Left ventricle myocardium superior (tissue), 1 donor: ENCODE measurements around the gene POMT2. TPM values are rescaled to one million over a fixed set of nuclear protein-coding genes. Genes with fewer than 3 reads are reported as not detected.

Source experiments
- ATAC-seq: fragments of 200-7000 bp; cut with Tn5 transposase; one replicate; pipeline ENCODE4 v1.9.1; 2020; ENCODE audit warnings: mild to moderate bottlenecking, moderate library complexity
- DNase-seq: peaks from one replicate; pipeline ENCODE4 v3.0.0-alpha.2; 2020
- intact Hi-C: fragments of 100-400 bp; cut with micrococcal nuclease; formaldehyde crosslinking; loops from one replicate; pipeline ENCODE4 v1.11.0; 2022
- total RNA-seq: library from RNA; stranded (reverse); fragmentation: NEBNext Ultra II Directional; extraction: Animal tissue kit (Norgen Biotek cat#: 25700); gene quantifications from one replicate; pipeline ENCODE4 v1.2.1, GENCODE V29; 2021
- donor health status: DM: no; HTN: yes; CAD: no; lungs with severe emphysema.

POMT2 gene
- total RNA-seq, 1 donor from 2014 or later, result 17.5 TPM

DNA sequence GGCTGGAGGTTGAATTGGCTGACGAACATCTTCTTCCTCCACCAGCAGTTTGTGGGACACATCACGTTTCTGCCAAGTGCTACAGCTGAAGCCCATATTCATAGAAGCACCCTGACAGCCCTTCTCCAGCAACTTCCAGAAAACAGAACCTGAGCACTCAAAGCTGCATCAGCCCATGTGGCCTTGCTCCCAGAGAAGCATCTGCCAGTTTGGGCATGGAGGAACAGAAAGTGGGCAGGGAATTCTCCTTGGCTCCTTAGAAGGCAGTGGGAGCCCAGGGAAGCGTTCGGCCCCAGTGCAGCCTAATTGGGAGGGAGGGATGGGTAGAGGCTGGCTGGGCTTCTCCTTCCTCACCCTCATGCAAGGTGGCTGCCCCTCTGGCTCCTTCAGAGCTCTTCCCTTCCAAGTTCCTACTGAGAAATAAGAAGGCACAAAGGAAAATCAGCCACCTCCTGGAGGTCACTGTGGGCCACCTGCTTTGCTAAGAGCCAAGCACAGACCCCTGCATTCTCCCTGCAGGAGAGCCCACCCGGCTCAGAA lies 45.6 kb downstream of the POMT2 start:
- intact Hi-C loops, result no loop called here
- no peak for DNase-seq
- ATAC-seq, result no peak

- DNase-seq (no peak), ATAC-seq (no peak)
- intact Hi-C loops, result no loop called here
Observed at GRCh38 chr14:77273796-77274195, 46.9 kb downstream of the POMT2 start.

GRCh38 chr14:77272261-77272660 lies 48.4 kb downstream of the POMT2 start:
- ATAC-seq (no peak), DNase-seq (no peak)
- intact Hi-C loops, result no loop called here

DNA sequence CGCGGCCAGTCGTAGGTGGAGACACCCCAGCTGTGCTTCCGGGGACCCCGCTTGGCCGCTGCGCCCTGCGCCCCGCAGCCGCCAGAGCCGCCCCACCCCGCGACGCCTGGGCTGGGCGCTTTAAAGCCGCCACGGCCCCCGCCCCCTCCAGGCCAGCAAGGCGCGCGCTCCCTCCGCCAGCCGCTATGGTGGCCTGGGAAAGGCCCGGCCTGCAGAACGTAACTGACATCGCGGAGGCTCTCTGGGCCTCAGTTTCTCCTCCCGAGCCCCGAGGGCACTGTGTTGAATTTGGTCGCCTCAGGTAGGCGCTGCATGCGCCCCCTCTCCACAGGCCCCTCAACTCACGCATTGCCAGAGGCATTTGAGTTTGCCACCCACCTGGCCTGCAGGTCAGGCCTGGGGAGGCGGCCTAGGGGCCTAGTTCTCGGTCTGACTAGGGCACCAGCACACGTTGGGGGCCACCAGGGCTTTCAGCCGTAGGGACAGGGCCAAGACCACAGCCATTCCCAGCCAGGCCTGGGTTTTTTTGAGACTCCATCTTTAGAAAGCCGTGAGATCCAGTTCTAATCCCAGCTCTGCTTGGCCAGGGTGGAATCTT lies 49.5 kb downstream of the POMT2 start, which contains the start of gene NGB:
TSS of gene NGB (minus strand) at position 94 of the 598 bp plus-strand sequence. CDS start 269 bp downstream, outside the sequence.
- no peak for DNase-seq
- intact Hi-C loops, result no loop called here

DNA sequence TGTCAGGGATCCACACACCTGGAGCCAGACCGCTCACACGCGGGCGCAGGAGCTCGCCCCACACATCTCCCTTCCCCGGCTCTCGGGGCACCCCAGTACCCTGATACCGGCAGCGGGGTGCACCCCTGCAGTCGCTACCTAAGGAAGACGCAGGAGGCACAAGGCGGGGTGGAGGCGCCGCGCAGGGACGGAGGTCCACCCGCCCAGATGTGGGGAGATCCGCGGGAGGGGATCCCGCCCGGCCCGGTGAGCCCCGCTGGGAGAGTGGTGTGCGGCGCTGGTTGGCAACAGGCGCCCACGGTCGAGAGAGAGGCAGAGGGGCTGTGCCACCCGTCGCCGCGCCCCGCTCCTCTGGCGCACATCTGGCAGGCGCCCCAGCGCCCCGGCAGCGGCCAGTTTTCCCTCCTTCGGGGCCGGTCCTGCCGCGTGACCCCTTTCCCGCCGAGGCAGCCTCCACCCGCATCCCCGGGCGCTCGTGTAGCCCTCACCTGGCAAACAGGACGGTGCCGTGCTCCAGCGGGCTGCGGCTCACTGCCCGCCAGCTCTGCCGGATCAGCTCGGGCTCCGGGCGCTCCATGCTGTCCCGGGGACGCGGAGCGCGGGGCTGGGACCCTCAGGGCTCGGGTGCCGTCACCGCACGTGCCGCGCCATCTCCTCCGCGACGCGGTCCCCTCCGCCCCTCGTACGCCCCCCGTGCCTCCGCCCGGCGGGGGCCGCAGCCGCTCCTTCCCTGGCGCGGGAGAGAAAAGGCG lies 50.1 kb downstream of the POMT2 start:
- ATAC-seq (no peak), DNase-seq (no peak)
- intact Hi-C loops, result no loop called here

More for the DNA sequence above, 49.5 kb downstream of the POMT2 start, which contains the start of gene NGB:
- no peak for ATAC-seq

GRCh38 chr14:77268989-77269600 lies 51.6 kb downstream of the POMT2 start:
- ATAC-seq (no peak), DNase-seq (no peak)
- intact Hi-C loops, result no loop called here

DNA sequence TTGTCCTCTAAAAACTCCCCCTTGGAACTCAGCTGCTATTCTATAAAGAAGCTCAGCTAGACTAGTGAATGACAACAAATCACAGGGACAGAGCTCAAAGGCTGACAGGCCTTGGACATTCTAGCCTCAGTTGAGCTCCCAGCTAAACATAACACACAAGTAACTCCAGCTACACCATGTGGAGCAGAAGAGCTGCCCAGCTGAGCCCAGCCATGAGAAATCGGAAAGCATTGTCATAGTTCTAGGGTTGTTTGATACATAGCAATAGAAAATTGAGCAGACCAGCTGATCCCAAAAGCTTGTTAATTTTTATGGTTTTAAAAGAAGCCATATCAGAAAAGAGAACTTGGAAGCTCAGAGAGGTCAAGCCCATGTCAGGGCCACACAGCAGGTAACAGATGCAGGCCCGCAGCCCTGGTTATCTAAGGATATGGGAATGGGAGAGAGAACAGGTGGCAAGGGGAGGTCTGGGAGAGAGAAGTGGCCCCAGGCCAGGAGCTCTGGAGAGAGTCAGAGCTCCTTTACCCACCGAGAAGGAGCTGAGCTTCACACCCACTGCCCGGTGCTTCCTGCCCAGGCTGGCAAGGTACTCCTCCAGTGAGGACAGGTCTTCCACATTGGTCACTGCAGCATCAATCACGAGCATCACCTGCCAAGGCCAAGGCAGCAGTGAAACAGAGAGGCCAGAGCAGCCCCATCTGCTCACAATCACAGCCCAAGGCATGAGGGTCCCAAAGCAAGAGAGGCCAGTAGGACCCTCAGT lies 52.6 kb downstream of the POMT2 start:
- DNase-seq, result no peak
- no peak for ATAC-seq
- intact Hi-C loops, result no loop called here

DNA sequence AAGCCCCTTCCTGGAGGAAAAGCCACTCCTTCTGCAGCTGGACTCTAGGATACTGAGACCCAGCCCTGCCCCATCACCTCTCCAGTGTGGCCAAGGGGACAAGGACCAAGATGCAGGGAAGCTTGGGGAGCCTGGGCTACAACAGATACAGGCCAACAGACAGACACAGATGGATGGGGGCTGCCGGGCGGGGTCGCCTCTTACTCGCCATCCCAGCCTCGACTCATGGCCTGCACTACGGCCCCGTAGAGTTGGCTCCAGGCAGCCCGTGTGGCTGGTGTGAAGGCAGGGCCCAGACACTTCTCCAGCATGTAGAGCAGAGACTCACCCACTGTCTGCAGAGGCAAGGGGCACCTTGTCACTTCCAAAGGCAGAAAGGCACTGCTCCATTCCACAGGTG lies 54.3 kb downstream of the POMT2 start:
- DNase-seq (no peak), ATAC-seq (no peak)
- intact Hi-C loops, result no loop called here

DNA sequence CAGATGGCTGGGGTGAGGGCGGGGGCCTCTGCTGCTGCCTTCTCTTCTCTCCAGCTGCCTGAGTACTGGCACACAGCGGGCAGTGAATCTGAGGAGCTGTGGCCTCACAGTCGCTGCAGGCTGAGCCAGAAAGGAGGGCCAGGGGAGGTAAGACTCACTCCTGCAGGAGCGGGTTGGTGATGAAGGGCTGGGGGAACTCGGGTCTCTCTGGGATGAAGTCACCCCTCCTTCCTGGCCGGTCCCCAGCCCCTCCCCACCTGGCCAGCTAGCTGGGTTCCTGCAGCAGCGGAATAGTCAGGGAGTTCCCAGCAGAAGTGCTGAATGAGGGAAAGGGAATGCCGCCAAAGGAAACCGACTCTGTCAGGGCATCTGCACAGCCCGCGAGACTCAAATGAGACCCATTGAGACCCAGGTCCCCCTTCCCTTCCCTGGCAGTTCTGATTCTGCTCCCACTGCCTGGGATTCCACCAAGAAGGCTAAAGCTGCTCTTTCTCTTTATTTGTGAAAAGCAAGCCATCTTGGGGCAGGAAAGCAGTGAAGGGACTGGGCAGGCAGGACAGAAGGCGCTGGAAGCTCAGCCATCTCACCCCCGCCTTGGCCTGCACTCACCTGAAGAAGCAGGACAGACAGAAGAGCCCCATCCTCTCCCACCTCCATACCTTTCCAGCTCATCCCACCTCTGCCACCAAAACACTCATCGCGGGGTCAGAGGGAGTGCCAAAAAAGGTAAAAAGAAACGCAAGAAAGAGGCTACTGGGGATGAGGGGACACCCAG lies 54.9 kb downstream of the POMT2 start:
- ATAC-seq, result no peak
- no peak for DNase-seq
- intact Hi-C loops, result no loop called here

GRCh38 chr14:77265187-77265515 lies 55.5 kb downstream of the POMT2 start:
- intact Hi-C loops, result no loop called here
- no peak for ATAC-seq
- DNase-seq, result no peak

DNA sequence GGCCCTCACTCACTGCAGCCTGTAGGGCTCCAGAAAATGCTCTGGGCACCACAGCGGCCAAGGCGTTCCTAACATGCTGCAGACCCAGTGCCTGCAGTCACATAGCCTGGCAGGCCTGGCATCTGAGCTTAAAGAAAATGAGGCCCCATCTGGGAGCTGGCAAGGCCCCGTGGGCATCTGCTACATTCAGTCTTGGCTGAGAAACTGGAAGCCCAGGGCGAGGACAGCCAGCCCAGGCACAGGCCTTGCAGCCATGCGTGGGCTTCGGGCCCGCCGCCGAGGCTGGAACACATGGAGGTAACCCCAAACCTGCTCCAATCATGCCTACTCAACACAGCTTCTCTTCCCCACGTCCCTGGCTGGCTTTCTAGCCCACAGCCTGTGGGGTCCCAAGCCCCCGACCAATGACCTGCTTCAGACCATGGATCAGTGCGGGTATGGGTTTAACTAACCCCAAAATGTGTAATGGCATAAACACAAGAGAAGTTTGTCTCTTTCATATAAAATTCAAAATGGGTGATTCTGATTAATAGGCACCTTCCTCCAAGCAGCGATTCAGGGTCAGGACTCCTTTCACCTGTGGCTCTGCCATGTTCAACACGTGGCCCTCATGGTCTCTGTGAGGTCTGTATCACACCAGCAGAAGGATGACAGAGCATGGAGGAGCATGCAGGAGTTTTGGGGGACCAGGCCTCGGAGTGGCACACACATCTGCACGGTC lies 56.1 kb downstream of the POMT2 start:
- intact Hi-C loops, result no loop called here
- DNase-seq (no peak), ATAC-seq (no peak)

- intact Hi-C loops, result no loop called here
- no peak for DNase-seq
- no peak for ATAC-seq
Observed at GRCh38 chr14:77260631-77261030, 60.1 kb downstream of the POMT2 start.

- intact Hi-C loops, result no loop called here
- ATAC-seq, result no peak
- no peak for DNase-seq
Observed at GRCh38 chr14:77260199-77260598, 60.5 kb downstream of the POMT2 start.

- DNase-seq (no peak), ATAC-seq (no peak)
- intact Hi-C loops, result no loop called here
Observed at GRCh38 chr14:77259025-77259715, 61.5 kb downstream of the POMT2 start.

DNA sequence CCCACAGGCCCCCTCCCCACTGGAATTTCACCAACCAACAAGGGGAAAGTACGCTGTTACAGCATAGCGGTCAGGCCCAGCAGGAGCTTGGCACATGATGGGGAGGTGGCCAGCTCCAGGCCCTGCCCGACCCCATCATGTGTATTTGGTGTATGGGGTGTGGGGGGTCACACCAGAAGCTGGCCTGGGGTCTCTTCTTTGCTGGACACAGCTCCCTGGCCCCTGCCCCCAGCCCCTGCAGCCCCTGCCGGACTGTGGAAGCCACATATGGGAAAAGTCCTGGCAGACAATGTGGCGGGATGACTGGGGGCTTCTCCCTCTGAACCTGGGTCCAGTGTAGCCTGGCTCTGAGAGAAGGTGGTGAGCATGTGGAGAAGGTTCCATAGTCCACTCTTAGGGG lies 62.1 kb downstream of the POMT2 start:
- DNase-seq, result no peak
- no peak for ATAC-seq
- intact Hi-C loops, result no loop called here

DNA sequence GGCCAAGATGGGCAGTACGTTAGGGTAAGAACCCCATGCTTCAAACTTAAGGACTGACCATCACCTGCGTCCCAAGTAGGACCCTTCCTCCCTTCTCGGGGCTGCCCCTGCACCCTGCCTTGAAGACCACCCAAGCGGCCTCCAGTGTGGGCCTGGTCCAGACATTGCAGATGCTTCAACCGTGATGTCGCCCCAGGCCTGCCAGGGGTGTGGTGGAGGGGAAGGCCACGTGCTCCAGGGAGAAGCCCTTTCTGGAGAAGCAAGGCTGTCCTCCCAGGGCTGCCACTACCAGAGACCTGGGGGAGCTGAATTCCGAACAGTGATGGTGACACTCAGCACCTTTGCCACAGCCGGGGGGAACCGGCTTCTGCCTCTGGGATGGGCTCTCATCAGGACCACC lies 63.0 kb downstream of the POMT2 start:
- ATAC-seq (no peak), DNase-seq (no peak)
- intact Hi-C loops, result no loop called here

DNA sequence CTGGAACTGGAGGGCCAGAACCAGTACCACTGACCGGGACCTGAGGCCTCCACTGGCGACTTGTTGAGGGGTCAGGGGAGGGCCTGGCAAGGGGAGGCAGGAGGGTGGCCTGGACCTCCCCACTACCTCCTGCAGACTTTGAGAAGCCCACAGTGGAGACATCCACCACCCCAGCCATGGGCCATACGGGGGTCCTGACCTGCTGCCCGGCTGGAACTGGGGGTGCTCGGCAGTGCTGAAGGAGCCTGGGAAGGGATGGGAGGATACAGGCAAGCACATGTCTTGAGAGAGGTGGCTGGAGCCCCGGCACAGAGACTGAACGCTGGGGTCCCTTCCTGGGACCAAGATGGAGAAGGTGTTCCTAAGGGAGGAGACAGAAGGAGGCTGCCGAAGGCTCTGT lies 64.0 kb downstream of the POMT2 start:
- ATAC-seq (no peak), DNase-seq (no peak)
- intact Hi-C loops, result no loop called here
